ENCODE results near the gene PHACTR2.

- TF ChIP-seq CTCF (IDR thresholded peaks at IDR 0.05), result no peak
- TF ChIP-seq POLR2A (IDR thresholded peaks at IDR 0.05), result no peak
Measured at GRCh38 chr6:143747347-143747842, 69.6 kb downstream of the PHACTR2 start.

All from testis (tissue), 2 donors.